ENCODE measurements around the gene KCNC4. TPM values are rescaled to one million over a fixed set of nuclear protein-coding genes. Genes with fewer than 3 reads are reported as not detected.

KCNC4 gene
- total RNA-seq, 4 donors from 2014 or later, result 3.8 to 12.5 (median 4.6) TPM

DNA sequence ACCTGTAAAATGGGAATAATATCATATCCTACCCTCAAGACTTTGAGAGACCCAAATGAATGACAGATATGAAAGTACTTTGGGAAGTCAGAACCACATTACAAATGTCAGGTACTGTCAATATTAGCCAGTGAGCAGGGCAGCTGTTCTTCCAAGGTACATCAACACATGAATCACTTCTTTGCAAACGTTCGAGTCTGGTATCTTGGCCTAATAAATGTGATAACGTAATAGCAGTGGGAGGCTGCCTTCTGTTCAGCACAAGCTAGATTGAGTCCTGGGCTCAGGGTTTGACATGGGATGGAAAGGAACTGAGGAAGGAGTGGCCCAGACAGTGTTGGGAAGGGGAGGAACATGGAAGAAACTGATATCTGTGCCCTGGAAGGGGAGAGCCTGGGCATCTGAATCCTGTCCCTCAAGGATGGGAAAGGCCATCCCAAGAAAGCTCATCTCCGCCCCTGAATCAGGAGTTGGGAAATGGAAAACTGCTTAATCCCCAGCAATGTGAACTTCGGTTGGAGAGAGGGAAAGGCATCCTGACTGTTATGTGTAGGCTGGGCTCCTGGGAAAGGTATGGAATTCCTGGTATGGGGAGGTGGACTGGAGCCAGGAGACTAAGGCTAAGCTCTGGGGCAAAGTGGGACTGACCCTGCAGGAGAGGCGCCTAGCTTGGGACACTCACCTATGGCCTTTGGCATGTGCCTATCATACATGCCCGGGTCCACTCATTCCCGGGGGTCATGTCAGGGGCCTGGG lies 14.3 kb downstream of the KCNC4 start:
- peaks cover 0 to 5% of the 10 kb centered on the region in 2 donors for H3K36me3 ChIP-seq
- no peak overlapping the region for H3K27ac ChIP-seq
- no peak for TF ChIP-seq POLR2A (IDR thresholded peaks at IDR 0.05)
- TF ChIP-seq, protein P1, sequence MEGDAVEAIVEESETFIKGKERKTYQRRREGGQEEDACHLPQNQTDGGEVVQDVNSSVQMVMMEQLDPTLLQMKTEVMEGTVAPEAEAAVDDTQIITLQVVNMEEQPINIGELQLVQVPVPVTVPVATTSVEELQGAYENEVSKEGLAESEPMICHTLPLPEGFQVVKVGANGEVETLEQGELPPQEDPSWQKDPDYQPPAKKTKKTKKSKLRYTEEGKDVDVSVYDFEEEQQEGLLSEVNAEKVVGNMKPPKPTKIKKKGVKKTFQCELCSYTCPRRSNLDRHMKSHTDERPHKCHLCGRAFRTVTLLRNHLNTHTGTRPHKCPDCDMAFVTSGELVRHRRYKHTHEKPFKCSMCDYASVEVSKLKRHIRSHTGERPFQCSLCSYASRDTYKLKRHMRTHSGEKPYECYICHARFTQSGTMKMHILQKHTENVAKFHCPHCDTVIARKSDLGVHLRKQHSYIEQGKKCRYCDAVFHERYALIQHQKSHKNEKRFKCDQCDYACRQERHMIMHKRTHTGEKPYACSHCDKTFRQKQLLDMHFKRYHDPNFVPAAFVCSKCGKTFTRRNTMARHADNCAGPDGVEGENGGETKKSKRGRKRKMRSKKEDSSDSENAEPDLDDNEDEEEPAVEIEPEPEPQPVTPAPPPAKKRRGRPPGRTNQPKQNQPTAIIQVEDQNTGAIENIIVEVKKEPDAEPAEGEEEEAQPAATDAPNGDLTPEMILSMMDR (IDR thresholded peaks at IDR 0.05), result no peak
- WGBS, 2 donors, result 87 to 90% methylated on average over 8 of the region's 8 CpGs
- no peak for DNase-seq
- no peaks in the 10 kb centered on the region for H3K9me3 ChIP-seq
- intact Hi-C loops (cut with DNase I), result no loop called here
- no peaks in the 10 kb centered on the region for H3K4me1 ChIP-seq
- no peaks in the 10 kb centered on the region for H3K27me3 ChIP-seq
- H3K4me3 ChIP-seq (replicated peaks in 1 of 3), result no peak overlapping the region

- Histone ChIP-seq H3K36me3 (peaks cover 0 to 5% of the 10 kb centered on the region in 2 donors), H3K27me3 (no peaks in the 10 kb centered on the region), H3K4me1 (no peaks in the 10 kb centered on the region), H3K27ac (no peak overlapping the region), H3K4me3 (replicated peaks in 1 of 3) (no peak overlapping the region), H3K9me3 (no peaks in the 10 kb centered on the region)
- no peak for DNase-seq
- WGBS, 2 donors, result 57 to 70% methylated on average over 5 to 7 of the region's 7 CpGs
- TF ChIP-seq POLR2A (IDR thresholded peaks at IDR 0.05), result no peak
- TF ChIP-seq, protein P1 (IDR thresholded peaks at IDR 0.05), result no peak
- intact Hi-C loops (cut with DNase I), result no loop called here
These were observed 15.1 kb downstream of the KCNC4 start for GRCh38 chr1:110225212-110225611.

DNA sequence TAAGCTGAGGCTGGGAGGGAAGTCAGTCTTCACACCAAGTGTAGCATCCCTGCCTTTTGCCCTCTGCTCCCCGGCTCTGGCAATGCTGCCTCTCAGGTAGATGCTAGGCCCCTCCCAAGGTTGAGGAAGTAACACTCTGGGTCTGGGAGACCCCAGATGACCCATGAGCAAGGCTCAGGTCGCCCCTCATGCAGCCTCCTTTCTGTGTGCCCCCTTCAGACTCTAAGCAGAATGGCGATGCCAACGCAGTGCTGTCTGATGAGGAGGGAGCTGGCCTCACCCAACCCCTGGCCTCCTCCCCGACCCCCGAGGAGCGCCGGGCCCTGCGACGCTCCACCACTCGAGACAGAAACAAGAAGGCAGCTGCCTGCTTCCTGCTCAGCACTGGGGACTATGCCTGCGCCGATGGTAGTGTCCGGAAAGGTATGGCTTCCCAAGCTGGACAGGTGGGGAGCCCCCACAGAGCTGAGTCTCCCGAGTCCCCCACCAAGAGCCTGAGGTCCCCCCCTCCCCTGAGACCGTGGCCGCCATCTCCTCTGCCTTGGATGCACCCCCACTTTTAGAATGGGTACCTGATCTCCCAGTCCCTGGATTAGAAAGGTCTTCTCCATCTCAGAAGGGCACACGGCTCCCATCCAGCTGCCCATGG lies 15.8 kb downstream of the KCNC4 start:
- WGBS, 2 donors, result 87 to 97% methylated on average over 8 to 11 of the region's 18 CpGs
- Histone ChIP-seq H3K27me3 (no peaks in the 10 kb centered on the region), H3K4me1 (no peaks in the 10 kb centered on the region), H3K27ac (no peak overlapping the region), H3K9me3 (no peaks in the 10 kb centered on the region), H3K4me3 (replicated peaks in 1 of 3) (no peak overlapping the region), H3K36me3 (peaks cover 0 to 5% of the 10 kb centered on the region in 2 donors)
- intact Hi-C loops (cut with DNase I), result no loop called here
- DNase-seq, result no peak
- TF ChIP-seq, protein P1 (IDR thresholded peaks at IDR 0.05), result no peak
- no peak for TF ChIP-seq POLR2A (IDR thresholded peaks at IDR 0.05)

- Histone ChIP-seq H3K27me3 (no peaks in the 10 kb centered on the region), H3K36me3 (peaks cover 0 to 5% of the 10 kb centered on the region in 2 donors), H3K9me3 (no peaks in the 10 kb centered on the region), H3K4me3 (replicated peaks in 1 of 3) (no peak overlapping the region), H3K4me1 (no peaks in the 10 kb centered on the region), H3K27ac (no peak overlapping the region)
- intact Hi-C loops (cut with DNase I), result no loop called here
- DNase-seq, result no peak
- WGBS, 2 donors, result 86 to 90% methylated on average over 7 to 12 of the region's 12 CpGs
- TF ChIP-seq POLR2A (IDR thresholded peaks at IDR 0.05), result no peak
- TF ChIP-seq, protein P1 (IDR thresholded peaks at IDR 0.05), result no peak
These were observed 17.7 kb downstream of the KCNC4 start for GRCh38 chr1:110227774-110228173.

DNA sequence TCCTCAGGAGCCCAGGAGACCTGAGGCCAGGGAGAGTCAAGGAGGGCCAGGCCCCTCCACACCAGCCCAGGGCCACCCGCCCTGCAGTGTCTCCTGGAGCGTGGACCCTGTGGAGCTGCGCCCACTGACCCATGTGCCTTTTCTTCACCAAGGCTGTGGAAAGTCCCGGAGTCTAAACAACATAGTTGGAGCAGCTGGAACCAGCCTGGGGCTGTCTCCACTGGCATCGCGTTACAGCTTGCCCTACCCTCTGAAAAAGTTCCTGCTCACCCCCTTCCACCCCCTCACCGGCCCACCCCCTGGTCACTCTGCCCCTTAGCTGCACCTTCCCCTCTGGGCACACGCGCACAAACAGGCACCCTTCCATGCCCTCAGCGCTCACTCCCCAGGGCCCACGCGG lies 18.3 kb downstream of the KCNC4 start:
- 85 to 89% methylated on average over 9 to 11 of the region's 12 CpGs for WGBS, 2 donors
- Histone ChIP-seq H3K27me3 (no peaks in the 10 kb centered on the region), H3K4me1 (no peaks in the 10 kb centered on the region), H3K4me3 (replicated peaks in 1 of 3) (no peak overlapping the region), H3K9me3 (no peaks in the 10 kb centered on the region), H3K27ac (no peak overlapping the region), H3K36me3 (peaks cover 0 to 4% of the 10 kb centered on the region in 2 donors)
- TF ChIP-seq POLR2A (IDR thresholded peaks at IDR 0.05), result no peak
- TF ChIP-seq, protein P1 (IDR thresholded peaks at IDR 0.05), result no peak
- intact Hi-C loops (cut with DNase I), result no loop called here
- no peak for DNase-seq

Data from thyroid gland (tissue), 4 donors.